ENCODE measurements around the gene DARS1. TPM values are rescaled to one million over a fixed set of nuclear protein-coding genes. Genes with fewer than 3 reads are reported as not detected.

The DARS1 gene
- total and polyA plus RNA-seq, 9 donors = 55.2 to 79.5 (median 69.7) TPM

DNA sequence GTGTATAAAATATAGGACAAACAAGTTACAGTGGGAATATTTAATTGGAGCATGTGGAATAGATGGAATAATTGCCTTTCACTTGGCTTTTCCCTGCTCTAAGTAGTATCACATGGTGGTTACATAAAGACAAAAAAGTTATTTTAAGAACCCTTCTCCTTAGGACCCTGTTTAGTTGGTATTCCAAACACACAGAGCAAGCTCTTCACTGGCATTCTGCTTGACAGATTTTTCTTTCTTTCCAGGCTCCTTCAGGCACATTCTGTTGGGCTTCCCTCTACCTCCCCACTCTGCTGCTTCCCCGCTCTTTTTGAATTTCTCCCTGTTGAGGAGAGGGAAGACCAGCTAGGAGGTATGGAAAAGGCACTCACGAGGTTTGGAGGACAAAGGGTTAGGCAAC, 29.0 kb upstream of the DARS1 start:
- no peak for TF ChIP-seq CTCF (IDR thresholded peaks at IDR 0.05)
- no peak for TF ChIP-seq POLR2A (IDR thresholded peaks at IDR 0.05)
- TF ChIP-seq EP300 (IDR thresholded peaks at IDR 0.05) = no peak
- H3K27ac ChIP-seq = no peak overlapping the region
- H3K4me3 ChIP-seq = no peak overlapping the region
- H3K9me3 ChIP-seq = no peaks in the 10 kb centered on the region
- no peaks in the 10 kb centered on the region for H3K4me1 ChIP-seq (ENCODE audit: insufficient read depth)
- no peak for DNase-seq
- intact Hi-C loops (cut with DNase I) = no loop called here
- H3K36me3 ChIP-seq = no peaks in the 10 kb centered on the region
- 87 to 90% (median 90%) methylated on average over 2 of the region's 2 CpGs for WGBS, 3 donors
- no peaks in the 10 kb centered on the region for H3K27me3 ChIP-seq

- no peaks in the 10 kb centered on the region for H3K4me1 ChIP-seq (ENCODE audit: insufficient read depth)
- 17 to 30% (median 21%) methylated on average over 4 of the region's 4 CpGs for WGBS, 3 donors
- no peak overlapping the region for H3K4me3 ChIP-seq
- TF ChIP-seq POLR2A (IDR thresholded peaks at IDR 0.05) (no peak), EP300 (IDR thresholded peaks at IDR 0.05) (no peak), CTCF (IDR thresholded peaks at IDR 0.05) (no peak)
- H3K27me3 ChIP-seq = no peaks in the 10 kb centered on the region
- H3K27ac ChIP-seq = no peak overlapping the region
- DNase-seq = no peak
- no peaks in the 10 kb centered on the region for H3K36me3 ChIP-seq
- no peaks in the 10 kb centered on the region for H3K9me3 ChIP-seq
- intact Hi-C loops (cut with DNase I) = no loop called here
Observed at GRCh38 chr2:136013955-136014354, 28.5 kb upstream of the DARS1 start.

GRCh38 chr2:136013136-136013685, 27.8 kb upstream of the DARS1 start:
- 86 to 89% (median 88%) methylated on average over 3 of the region's 3 CpGs for WGBS, 3 donors
- Histone ChIP-seq H3K27ac (no peak overlapping the region), H3K36me3 (no peaks in the 10 kb centered on the region), H3K4me3 (no peak overlapping the region), H3K4me1 (ENCODE audit: insufficient read depth) (no peaks in the 10 kb centered on the region), H3K27me3 (no peaks in the 10 kb centered on the region), H3K9me3 (no peaks in the 10 kb centered on the region)
- intact Hi-C loops (cut with DNase I) = no loop called here
- TF ChIP-seq POLR2A (IDR thresholded peaks at IDR 0.05) (no peak), EP300 (IDR thresholded peaks at IDR 0.05) (no peak), CTCF (IDR thresholded peaks at IDR 0.05) (no peak)
- DNase-seq = no peak

GRCh38 chr2:136012315-136012714, 26.9 kb upstream of the DARS1 start:
- TF ChIP-seq EP300 (IDR thresholded peaks at IDR 0.05) (no peak), POLR2A (IDR thresholded peaks at IDR 0.05) (no peak), CTCF (IDR thresholded peaks at IDR 0.05) (no peak)
- H3K4me3 ChIP-seq = no peak overlapping the region
- DNase-seq = no peak
- H3K9me3 ChIP-seq = no peaks in the 10 kb centered on the region
- H3K4me1 ChIP-seq (ENCODE audit: insufficient read depth) = no peaks in the 10 kb centered on the region
- WGBS, 3 donors = 59 to 63% (median 63%) methylated on average over 2 of the region's 2 CpGs
- intact Hi-C loops (cut with DNase I) = no loop called here
- H3K36me3 ChIP-seq = no peaks in the 10 kb centered on the region
- no peak overlapping the region for H3K27ac ChIP-seq
- H3K27me3 ChIP-seq = no peaks in the 10 kb centered on the region
